NCI-H2029 treated with DMSO at 0.1 percent for 48 hours (cell line): Measurements from ENCODE around the gene VPS51.
A peak's percentile ranks its signal among the peaks of the same experiment; 100 is the strongest.

Experiments used
- DNase-seq: peaks from one replicate; lab custom pipeline; 2025; lab: John Stamatoyannopoulos, UW

Gene VPS51

DNA sequence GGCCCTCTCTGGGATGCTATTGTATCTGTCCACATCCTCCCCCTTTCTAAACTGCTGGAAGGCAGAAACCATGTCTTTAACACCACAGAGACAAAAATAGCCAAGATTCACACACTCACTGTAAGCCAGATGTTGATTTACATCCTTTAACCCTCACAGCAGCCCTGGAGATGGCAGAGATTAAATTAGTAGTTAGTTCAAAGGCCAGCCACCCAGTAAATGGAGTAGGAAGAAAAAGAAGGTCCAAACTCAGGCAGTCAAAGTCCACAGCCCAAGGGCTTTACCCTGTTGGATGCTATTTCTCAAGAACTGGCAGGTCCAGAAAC, 23.6 kb downstream of the VPS51 start:
- DNase-seq: no peak

DNA sequence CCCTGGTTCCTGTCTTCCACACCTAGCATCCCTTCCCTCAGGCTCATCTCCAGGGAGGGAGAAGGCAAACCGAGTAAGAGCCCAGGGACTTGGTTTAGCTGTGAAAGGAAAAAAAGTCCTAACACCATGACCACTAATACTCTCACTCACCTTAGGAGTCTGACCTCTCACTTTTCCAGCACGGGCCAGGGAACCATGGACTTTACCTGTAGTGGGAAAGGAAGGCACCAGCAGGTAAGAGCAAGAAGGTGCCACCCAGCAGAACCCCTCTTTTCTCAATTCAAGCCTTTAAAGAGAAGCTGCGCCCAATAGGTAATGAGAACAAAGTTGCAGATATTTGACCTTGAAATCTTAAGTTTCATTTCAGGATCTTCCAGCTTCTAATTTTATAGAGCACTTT, 24.8 kb downstream of the VPS51 start:
- no peak for DNase-seq

DNA sequence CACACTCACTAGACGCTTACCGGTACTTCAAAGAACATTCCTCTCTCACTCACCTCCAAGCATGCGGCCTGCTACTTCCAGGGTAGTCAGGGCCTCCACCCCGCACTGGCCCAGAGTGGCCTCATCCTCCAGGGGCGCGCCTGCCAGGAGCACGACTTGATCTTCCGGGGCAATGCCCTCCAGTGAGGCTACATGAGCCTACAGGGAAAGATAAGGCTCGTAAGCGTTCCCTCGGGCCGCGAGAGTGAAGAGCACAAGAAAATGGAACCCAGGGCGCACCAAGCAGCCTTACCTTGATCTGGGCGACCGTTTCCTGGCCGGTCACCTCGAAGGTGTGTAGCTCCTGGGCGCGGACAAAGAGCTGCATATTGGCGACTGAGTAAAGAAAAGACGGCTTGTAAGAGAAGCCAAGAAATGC, 25.4 kb downstream of the VPS51 start:
- no peak for DNase-seq

DNA sequence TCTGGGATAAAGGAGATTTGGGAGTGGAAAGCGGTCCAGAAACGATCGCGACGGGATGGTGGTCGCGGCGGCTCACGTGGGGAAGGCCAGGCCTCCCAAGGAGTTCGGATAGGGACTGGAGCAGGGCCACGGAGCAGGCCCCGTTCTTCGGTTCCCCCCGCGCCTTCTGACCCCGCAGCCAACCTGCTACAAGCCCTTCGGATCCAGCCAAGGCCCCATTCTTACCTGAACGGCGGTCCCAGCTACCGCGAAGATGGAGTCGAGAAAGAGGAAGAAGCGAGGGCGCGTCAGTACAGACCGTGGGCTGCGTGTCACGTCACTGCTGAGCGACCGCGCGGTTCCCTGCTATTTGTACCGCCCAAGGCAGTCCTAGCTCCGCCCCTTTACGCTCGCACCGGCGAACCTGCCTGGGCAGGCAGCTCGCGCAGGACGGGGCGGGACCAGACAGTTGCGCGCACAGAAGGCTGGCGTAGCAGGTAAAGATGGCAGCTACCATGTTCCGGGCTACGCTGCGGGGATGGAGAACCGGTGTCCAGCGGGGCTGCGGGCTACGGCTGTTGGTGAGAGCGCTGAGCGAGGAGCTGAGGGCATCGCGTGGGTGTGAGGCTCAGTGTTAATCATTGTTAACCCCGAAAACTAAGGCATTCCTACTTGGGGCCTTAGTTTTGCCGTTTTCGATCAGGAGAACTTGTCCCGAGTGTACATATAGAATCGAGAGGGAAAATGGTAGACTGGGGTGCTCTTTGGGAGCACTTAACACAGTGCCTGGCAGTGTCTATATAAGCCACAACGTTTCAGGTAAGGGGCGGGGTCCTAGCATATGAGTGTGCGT, 26.1 kb downstream of the VPS51 start, which contains the start of the genes FAU and MRPL49:
FAU (minus strand) TSS at position 270 of the 832 bp plus-strand sequence. CDS start 321 bp downstream, outside the sequence.
MRPL49 (plus strand) TSS at position 457 of the 832 bp plus-strand sequence; CDS start at position 483, 26 bp downstream.
- DNase-seq: peak; percentile 96

DNA sequence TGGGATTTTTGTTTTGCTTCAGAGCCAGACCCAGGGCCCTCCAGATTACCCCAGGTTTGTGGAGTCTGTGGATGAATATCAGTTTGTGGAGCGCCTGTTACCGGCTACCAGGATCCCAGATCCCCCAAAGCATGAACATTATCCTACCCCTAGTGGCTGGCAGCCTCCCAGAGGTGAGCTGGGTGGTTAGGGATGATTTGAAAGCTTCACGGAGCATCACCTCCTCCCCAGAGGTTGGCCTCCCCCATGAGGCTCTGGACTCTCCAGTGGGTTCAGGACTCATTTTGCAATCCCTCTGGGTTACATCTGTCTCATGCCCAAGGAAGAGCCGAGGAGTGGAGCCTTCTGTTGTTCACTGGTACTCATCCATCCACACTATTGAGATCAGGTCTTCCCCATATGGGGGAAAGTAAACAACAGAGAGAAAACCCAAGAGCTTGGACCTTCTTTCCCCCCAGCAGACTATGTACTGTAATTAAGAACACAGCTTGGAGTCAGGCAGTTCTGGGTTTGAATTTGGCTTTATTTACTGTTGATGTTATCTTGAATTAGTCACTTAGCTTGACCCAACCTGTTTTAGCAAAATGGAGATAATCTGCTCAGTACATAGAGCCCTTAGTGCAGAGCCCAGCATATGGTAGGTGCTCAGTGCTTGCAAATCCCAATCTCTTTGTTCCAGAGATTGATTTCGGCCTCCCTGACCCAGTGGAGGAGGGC, 28.6 kb downstream of the VPS51 start:
- DNase-seq: no peak

DNA sequence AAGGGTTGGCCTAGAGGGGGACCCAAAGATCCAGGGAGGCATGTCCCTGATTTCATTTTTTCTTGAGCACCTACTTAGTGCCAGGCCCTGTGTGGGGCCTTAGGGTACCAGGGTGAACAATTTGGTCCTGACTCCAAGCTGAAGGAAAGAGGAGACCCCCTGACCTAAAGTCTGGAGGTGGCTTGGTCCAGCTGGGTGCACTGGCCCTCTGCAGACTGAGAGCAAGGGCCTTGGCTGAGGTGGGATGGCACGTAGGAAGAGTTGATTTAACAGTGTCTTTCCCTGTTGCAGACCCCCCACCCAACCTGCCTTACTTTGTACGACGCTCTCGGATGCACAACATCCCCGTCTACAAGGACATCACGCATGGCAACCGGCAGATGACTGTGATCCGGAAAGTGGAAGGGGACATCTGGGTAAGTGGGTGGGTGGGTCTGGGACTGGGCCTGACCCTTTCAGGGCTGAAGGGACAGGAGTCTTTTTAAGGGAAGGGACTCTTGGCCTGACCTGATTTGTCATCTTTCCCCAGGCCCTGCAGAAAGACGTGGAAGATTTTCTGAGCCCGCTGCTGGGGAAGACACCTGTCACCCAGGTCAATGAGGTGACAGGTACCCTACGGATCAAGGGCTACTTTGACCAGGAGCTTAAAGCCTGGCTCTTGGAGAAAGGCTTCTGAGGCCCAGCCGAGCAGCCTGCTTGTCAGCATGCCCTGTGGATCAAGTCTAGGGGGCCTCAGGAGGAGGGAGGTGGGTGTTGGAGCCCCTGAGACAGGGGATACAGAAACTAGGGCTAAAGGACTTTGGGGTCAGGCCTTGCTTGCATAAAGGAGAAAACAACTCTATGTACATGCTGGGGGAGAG, 29.4 kb downstream of the VPS51 start:
- no peak for DNase-seq

DNA sequence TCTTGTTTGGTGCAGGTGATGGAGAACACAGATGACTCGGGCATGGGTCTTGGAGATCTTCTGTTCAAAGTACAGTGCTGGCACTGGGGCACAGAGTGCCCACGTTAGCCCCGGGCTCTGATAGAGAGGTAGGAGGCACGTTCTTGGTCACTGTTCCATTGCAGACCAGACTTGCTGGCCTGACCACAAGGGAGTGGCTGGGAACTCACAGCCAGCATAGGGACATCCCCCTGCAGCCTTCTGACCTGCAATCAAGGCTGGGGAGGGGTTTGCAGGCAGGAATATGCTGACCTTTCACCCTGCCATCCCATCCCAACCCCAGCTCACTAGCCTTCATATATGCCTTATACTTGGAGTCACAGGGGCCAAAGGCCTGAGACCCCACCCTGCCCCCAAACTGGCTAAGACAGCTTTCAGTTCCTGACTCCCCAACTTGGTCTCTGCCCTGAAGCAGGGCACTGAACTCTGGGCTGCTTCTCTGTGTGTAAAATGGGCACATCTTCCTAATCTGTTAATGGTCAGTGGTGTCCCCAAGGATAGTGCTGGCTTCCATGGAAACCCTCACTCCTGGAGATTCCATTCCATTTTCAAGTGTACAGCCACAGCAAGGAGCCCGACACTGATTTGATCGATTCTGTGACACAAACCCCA, 30.7 kb downstream of the VPS51 start:
- DNase-seq: no peak

DNA sequence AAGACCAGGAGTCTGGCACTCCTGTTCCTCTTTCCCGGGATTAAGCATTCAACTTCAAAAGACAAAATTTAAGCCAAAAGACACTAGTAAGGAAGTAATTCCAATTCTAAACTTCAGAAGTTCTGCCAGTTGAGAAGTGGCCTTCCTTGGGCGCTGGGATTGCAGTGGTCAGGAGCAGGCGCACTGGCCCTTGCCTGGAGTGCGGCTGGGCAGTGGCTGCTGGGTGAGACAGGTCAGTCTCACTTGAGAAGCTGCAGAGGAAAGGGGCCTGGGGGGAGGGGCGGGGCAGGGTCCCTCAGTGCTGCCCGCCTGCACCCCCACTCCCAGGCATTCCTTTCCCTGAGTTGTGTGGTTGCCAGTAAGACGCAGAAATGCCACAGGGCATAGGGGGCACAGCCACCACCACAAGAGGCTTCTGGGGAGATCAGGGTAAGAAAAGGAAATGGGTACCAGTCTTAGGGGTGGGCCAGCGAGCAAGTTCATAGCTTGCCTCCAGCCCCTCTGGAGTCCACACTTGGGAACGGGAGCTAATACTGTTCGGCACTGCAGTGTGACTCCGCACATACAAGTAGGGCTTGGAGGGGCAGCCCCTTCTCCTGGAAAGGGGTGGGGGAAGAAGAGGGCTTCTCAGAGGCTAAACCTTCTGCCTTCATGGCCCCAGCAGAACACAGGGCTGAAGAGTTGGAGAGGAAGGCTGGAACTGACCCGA, 31.6 kb downstream of the VPS51 start:
- DNase-seq: no peak

DNA sequence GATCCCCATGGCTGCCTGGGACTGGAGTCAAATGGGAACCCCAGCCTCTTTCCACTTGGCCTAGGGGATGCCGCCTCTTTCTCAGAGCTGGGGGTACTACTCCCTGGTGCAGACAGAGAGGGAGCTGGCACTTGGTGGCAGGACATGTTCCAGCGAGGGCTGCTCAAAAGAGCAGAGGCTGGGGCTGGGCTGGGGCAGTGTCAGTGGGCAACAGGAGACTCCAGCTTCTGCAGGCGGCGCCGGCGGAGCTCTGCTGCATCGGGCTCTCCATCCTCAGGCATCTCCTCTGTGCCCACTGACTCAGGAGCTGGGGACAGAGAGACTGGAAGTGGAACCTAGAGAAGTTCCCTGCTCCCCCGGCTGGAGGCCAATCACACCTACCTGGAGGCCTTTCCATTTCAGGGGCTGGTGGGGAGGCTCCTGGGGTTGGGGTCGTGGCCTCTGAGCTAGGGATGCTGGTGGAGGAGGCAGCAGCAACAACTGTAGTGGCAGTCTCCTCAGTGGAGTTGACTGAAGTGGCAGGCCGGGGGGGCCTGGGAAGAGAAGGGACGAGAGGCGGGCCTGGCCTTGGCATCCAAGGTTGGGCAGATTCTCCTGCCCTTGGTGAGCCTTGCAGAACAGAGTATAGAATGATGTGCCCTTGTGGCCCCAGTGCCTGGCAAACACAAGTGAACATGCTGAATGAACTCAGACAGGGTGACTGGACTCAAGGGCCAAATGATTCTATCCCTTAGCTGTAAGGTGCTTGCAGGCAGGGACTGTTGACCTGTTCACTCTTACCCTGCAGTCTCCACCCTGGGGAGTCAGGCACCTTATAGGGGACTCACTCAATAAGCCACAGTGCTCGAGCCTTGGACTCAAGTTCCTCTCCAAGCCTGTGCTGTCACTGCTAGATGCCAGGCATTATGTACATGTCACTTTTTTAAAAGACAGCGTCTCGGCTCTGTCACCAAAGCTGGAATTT, 32.5 kb downstream of the VPS51 start:
- DNase-seq: no peak

DNA sequence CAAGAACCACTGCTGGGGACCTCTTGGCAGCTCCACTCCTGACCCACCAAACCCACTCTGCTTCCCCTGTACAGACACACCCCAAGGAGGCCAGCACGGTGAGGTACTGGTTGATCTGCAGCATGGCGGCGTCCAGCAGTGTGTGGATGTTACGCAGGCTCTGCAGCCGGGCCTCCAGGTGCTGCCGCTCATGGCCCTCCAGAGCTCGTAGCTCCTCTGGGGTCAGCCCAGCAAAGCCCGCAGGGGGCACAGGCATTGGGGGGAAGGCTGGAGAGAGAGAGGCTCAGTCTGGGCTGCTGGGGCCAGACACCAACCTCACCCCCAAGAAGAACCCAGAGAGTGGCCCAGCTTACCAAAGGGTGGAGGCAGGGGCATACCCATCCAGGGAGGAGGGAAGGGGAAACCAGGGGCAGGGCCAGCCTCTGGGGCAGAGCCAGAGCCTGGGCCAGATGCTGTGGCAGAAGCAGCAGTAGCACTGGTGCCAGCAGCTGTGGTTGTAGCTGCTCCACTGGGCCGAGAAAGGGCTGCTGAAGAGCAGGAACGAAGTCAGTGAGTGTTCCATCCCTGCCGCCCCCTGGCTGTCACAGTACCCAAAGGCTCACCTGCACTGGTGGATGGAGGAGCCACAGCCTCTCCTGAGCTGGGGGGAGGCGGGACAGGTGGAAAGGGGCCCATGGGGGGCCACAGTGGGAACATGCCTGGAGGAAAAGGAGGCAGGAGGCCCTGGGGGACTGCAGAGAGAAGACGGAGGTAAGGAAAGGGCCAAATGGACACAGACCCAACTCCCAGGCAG, 33.8 kb downstream of the VPS51 start:
- DNase-seq: no peak

DNA sequence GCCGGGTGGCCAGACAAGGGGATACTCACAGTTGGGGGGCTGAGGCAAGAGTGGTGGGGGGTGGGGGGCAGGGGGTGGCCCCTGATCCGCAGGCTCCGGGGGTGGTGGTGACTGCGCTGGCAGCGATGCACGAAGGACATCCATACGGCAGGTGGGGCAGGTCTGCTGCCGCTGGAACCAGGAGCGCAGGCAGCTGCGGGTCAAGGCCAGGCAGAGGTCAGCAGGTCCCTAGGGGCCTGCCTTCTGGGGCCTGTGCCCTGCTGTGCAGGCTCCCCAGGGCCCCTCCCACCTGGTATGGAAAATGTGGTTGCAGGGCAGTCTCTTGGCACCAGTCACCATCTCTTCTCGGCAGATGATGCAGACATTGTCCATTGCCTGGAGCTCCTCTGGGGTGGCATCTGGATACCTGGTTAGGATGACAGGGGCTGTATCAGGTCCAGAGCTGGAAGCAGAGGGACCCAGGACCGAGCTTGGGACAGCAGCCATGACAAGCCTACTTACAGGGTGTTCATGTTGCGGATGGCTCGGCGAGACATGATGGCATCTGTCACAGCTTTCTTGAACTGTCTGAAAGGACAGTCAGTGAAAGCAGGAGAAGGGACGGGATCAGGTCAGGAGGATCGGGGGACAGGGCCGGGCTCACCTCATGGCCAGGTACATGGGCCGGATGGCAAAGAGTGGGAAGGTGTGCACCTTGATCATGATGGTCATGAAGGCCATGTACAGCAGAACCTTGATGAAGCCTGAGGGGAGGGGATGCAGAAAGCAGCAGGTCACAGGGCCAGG, 34.8 kb downstream of the VPS51 start:
- DNase-seq: no peak

DNA sequence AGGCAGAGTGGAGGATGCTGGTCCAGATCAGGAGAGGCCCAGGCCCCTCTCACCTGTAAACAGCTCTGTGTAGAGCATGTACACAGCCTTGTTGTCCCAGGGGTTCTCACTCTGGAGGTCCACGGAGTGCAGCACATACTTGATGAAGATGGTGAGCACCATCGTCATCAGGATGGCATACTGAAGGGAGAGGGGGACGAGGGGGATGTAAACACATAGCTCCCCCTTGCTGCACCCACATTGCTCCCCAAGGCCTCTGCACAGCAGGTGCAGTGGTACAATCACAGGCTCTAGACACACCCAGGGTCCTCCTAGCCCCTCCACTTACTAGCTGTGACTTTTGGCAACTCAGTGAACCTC, 35.4 kb downstream of the VPS51 start:
- DNase-seq: no peak

DNA sequence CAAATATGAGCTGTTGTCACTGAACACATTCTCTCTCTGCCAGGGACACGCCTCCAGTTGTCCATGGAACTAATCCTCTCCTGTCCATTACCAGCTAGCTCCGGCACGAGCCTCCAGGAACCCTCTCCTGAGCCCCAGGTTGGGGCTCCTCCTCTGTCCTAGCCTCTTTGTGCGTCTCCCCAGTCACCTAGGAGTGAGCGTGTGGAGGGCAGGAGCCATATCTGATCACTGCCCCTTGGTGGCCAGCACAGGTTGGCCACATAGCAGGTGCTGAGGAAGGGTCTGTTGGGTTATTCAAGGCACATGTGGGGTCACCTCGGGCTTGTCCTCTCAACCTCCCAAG, 35.9 kb downstream of the VPS51 start:
- DNase-seq: no peak

DNA sequence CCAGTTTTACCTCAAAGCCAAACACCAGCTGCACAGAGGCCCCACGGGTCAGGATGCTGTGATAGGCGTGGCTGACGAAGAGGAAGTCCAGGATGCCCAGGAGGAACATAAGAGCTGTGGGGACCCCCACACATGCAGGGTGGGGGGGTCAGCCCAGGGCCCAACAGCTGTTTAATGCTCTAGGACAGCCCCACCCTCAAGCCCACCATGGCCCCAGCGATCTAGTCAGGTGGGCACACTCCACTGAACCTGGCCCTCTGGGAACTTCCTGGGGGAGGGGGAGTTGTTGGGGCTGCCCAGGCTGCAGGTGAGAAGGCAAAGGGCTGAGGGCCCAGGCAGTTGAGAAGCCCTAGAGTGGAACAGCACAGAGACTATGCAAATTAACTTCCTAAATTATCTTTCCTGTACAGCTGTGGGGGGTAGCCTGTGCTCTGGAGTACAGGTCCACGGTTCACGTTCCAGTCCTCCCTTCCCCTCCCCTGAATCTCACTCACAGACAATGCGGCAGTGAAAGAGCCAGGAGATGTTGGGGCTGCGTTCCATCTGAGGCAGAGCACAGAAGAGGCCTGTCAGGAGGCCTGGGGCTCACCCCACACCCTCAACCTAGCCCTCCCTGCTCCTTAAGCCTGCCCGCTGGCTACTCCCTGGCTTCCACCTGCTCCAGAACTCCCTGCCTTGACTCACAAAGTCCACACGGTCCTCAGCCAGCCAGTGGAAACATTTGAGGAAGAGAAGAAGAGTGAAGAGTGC, 36.4 kb downstream of the VPS51 start:
- no peak for DNase-seq

DNA sequence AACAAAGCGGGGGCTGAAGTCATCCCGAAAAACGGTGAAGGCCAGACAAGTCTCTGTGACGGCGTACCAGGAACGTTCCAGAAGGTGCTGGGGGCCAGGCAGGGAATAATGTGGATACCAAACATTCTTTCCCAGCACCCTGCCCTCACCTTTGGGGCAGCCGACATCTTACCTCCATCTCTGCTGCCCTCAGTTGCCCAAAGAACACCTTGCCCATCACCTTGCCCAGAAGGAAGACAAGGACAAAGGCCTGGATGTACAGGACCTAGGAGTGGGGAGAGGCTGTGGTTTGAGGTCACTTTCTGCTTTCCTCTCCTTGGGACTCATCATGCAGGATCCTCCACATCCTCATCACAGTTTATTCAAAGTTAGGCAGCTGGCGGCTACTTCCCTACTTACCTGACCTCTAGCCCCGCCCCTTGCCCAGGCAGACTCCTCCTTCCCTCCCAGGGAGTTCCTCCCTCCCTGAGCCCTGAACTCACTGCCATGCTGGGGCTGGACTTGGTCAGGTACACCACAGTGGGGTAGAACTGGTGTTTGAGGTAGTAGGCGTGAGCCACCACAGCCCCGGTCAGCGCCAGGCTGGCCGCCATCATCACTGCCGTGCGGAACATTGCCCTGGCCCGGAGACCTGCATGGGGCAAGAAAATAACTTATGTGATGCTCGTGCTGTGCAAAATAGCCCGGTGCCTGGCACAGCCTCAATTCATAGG, 37.1 kb downstream of the VPS51 start:
- DNase-seq: no peak

DNA sequence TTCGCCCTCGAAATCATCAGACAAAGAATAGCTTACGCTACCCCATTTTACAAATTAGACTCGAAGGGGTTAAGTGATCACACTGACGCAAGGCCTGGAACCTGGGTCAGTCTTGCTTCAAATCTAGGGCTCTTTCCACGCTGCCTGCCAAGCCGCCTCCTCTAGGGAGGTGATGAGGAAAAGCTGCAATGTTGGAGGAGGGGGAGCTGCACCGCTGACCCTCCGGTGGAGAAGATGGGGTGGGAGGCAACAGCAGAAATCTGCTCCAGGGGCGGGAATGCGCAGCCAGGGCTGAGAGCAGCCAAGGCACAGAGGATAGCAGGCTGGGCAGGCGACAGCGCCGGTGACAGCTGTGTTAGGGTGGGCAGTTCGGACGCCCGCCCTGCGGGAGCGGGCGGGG, 37.7 kb downstream of the VPS51 start:
- DNase-seq: no peak

DNA sequence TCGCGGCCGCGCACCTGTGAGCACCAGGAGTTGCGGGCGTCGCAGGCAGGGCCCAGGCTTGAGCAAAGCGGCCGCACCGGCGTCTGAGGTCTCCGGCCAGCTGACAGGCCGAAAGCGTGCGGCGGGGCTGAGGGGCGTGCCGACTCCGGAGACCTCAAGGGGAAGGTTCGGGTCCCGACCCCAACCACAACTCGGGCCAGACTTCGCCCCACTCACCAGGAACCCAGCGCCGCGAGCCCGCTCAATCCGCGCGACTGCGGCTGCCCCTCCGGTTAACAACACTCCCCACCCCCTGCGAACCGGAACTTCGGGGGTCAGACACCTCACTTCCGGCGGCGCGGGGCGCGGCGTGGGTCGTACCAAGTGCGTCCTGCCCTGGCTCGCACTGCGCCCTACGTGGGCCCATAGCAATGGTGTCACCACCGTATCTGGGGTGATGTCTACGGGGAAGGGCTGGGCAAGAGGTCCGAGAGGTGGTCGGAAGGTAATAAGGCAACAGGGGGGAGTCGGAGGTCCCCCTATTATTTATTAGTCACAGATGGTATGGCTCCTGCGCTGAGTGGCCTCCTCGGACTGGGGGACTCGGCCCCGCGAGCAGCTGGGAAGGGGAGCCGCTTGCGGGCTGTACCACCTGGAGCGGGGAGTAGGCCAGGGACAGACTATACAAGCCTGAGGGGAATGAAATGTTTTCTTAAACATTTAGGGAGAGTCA, 38.4 kb downstream of the VPS51 start, which contains the start of gene SYVN1:
SYVN1 (minus strand) TSS at position 280 of the 712 bp plus-strand sequence. CDS start 918 bp downstream, outside the sequence.
- peak; percentile 61 for DNase-seq
